Hindlimb muscle (tissue), 1 donor: Measurements from ENCODE around the gene MUC2. TPM values are rescaled to one million over a fixed set of nuclear protein-coding genes. Genes with fewer than 3 reads are reported as not detected.

Source experiments
- DNase-seq: peaks from one replicate; pipeline ENCODE4 v3.0.0-alpha.2; 2013
- polyA plus RNA-seq: library from polyadenylated mRNA; unstranded; fragments of 120-200 nt; gene quantifications from one replicate; pipeline ENCODE4 v1.2.1, GENCODE V29; 2013; ENCODE audit not compliant: insufficient read length

MUC2 gene
- polyA plus RNA-seq = 0.05 TPM

DNA sequence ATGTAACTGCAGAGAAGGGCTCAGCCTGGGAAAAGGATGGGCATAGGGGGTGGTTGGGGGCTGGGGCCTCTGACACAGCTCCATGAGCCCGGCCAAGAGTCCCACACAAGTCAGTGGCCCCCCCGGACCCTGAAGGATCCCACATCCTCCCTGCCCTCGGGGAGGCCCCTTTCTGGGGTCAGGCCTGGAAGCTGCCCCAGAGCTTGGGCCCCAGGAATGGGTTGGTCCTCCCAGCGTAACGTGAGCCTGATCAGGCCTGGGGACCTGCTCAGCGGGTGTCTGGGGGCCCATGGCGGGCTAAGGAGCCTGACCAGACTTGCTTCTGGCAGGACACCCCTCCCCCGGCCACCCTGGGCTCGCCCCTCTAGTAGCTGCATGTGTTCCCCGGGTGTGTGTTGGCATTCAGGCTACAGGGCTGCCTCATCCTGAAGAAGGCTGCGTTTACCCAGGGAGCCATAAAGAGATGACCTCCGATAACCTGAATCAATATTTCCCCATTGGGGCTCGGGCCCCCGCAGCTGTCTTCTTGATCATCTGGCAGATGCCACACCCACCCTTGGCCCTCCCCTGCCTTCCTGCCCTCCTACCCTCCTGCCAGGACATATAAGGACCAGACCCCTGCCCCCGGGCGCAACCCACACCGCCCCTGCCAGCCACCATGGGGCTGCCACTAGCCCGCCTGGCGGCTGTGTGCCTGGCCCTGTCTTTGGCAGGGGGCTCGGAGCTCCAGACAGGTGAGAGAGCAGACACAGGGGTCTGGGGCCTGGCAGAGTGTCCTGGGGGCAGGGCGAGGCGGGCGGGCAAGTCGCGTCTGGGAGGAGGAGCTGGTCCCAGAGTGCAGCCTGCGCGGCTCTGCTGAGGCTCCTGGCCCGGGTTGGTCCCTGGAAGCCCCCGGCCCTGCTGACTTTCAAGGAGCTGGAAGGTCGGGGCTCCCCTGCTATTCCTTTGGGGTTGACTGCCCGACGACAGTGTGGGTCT, at the start of gene MUC2:
TSS of gene MUC2 (plus strand) at position 631 of the 978 bp plus-strand sequence.
- DNase-seq = no peak

DNA sequence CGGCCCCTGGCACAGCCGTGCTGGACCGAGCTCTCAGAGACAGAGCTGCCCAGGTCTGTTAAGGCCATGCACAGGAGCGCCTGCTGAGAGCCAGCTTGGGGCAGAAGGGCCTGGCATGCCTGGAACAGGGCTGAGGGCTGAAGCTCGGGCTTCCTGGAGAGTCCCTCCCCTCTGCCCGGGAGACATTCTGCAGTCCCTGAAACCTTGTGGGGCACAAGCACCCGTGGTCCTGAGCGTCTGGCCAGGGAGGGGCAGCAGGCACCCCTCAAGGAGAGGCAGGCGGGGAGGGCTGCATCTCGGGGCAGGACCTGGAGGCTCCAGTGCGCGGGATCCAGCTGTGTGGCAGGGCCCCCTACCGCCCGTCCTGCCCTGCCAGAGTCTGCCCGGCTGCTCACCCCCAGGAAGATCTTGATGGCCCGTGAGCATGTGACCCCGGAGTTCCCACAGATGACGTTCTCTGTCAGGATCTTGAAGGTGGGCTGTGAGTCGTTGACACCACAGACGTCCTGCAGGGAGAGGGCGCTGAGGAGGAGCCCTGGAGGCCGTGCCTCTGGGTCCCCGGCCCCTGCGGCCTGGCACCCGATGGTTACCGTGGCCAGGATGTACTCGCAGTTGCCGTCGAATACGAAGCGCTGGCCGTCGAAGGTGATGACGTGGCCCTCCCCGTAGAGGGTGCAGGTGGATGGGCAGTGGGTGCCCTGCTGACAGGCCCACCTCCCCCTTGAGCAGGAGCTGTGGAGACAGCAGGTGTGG, 49.1 kb upstream of the MUC2 start:
- no peak for DNase-seq

DNA sequence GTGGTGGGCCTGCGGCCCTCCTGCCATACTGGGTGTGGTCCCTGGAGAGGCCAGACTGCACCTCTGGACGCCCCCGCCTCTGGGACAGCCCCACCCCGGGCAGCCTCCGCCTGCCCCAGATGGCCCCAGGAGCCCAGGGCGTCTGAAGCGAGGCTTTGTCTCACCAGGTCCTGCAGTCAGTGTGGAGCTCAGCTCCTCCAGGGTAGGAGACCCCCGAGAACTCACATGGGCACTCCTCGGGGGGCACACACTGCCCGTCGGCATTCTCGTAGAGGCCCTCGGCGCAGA, 48.6 kb upstream of the MUC2 start:
- no peak for DNase-seq

DNA sequence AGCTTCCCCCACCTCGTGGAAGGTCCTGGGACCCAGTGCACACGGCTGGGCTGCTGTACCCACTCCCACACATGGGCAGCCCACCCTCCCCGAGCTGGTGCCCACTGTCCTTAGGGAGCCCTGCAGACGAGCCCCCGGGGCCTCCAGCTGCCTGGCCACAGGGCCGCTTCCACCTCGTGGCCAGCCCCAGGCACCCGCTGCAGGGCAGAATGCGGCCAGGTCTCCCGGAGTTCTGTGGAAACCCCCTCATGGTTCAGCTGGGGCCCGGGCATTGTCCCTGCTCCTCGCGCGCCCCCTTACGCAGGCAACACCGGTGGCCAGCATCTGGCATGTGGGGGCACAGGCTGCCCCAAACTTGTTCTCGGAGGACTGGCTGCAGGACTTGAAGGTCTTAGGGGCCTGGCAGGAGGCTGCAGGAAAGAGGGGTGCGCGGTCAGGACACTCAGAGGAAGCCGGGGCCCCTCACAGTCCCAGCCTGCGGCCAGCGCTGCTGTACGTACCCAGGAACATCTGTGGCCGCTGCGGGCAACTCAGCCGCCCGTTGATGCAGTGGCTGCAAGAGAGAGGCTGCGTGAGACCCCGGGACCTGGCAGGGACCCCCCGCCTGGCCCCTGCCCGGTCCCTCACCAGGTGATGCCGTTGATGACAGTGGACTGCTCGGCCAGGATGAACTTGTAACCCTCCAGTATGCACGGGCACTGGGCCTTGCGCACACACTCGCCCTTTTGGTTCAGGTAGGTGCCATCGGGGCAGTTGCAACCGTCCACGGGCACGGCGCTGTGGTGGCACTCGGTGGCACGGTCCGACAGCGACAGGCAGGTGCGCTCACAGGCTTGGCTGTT, 47.8 kb upstream of the MUC2 start:
- no peak for DNase-seq

GRCh38 chr11:1027483-1028290, 47.0 kb upstream of the MUC2 start:
- DNase-seq = no peak

DNA sequence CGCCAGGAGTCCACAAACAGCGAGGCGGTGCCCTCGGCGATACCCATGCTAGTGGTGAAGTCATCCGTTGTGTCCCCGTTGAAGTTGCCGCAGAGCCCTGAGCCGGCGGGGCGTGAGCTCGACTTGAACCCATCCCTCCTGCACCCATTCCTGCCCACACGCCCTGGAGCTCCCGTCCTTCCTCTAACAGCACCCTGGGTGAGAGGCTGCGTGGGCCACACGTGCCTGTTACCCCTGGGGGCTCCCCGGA, 46.5 kb upstream of the MUC2 start:
- DNase-seq = no peak

DNA sequence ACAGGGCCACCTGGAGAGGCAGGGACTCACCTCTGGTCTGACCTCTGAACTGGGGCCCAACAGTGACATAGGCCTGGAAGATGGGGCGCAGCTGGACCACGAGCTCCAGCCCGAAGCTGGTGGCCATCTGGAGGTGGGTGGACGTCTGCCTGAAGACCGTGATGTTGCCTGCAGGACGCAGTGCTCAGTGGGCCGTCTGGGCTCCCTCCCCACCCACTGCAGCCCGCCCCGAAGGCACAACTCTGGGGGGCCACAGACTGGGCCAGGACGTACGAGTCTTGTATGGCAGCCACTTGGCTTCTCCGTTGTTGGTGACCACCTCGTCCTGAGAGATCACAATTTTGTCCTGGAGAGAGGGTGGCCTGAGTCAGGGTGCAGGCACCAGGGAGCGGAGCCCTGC, 46.1 kb upstream of the MUC2 start:
- no peak for DNase-seq

DNA sequence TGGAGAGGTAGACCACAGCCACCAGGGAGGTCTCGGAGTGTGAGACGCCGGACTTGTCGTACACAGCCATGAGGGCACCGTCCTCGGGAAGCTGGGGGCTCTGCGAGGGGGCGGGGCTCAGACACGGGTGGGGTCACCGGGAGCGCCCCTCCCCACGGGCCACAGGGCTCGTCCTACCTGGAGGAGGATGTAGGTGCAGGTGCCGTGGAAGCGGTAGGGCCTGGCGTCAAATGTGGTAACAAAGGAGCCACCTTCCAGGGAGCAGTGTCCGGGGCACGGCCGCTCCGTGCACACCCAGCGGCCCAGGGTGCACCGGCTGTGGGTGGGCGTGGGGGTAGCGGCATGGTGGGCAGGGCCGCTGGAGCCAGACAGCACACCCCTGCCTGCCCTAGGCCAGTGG, 45.6 kb upstream of the MUC2 start:
- no peak for DNase-seq

GRCh38 chr11:1029654-1030053, 45.0 kb upstream of the MUC2 start:
- no peak for DNase-seq

- DNase-seq = no peak
Observed at GRCh38 chr11:1030086-1030485, 44.6 kb upstream of the MUC2 start.

GRCh38 chr11:1030556-1030955, 44.1 kb upstream of the MUC2 start:
- DNase-seq = no peak

GRCh38 chr11:1031121-1031899, 43.4 kb upstream of the MUC2 start:
- DNase-seq = no peak

DNA sequence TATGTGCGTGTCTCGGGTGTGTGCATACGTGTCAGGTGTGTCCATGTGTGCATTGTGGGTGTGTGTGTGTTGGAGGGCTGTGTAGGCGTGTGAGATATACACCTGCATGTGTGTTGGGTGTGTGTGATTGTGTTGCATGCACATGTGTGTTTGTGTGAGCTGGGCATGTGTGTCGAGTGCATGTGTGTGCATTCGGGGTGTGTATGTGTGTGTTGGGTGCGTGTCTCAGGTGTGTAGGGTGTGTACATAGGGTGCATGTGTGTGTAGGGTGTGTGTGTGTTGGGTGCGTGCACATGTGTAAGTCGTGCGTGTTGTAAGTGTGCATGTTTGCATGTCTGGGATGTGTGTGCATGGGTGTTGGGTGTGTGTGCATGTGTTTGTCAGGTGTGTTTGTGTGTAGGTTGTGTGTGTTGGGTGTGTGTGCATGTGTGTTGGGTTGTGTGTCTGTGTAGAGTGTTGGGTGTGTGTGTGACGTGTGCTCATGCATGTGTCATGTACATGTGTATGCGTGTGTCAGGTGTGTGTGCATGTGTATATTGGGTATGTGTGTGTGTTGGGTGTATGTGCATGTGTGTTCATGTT, 42.3 kb upstream of the MUC2 start:
- DNase-seq = no peak

- no peak for DNase-seq
Observed at GRCh38 chr11:1033016-1033798, 41.5 kb upstream of the MUC2 start.

GRCh38 chr11:1034001-1034400, 40.7 kb upstream of the MUC2 start:
- no peak for DNase-seq

GRCh38 chr11:1034456-1035295, 40.0 kb upstream of the MUC2 start:
- no peak for DNase-seq

- DNase-seq = no peak
Observed at GRCh38 chr11:1035577-1036283, 38.9 kb upstream of the MUC2 start.

DNA sequence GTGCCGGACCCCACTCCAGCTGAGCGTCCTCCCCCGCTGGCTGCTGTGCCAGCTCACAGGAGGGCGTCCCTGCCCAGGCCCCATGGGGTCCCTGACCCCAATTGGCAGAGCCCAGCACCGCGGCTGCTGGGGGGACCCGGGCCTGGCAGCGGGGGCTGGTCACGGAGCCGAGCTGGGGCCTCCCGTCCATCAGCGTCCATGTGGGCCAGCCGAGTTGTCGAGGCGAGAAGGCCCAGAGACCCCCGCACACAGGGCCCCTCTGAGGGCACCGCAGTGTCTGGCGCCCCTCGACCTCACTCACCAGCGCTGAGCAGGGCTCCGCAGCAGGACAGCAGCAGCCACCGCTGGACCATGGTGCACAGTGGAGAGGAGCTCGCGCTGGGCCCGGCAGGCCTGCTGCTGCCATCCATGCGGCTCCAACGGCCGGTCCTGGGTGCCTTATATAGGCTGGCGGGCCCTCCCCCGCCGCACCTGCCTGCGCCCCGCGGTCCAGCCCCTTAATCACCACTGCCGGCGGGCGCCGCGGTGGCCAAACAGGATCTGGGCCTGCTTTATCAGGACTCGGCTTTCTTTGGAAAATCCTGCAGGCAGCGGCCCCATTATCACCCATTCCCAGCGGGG, 38.3 kb upstream of the MUC2 start, which contains the start of gene MUC6:
TSS of gene MUC6 (minus strand) at position 416 of the 621 bp plus-strand sequence. CDS start at position 353, 63 bp downstream.
- DNase-seq = no peak
